Measurements from ENCODE around the gene CC2D1A.

GRCh38 chr19:13938301-13939064 is 32.5 kb downstream of the CC2D1A start, which contains the start of gene PODNL1:
- TF ChIP-seq CTCF (conservative IDR thresholded peaks at IDR 0.05; ENCODE audit: low read length), result no peak
- TF ChIP-seq EZH2phosphoT487 (IDR thresholded peaks at IDR 0.05; ENCODE audit: borderline replicate concordance, low read depth, low read length), result no peak

Data from OCI-LY7 (cell line).